ENCODE results near the gene MFSD2A.

MFSD2A gene

GRCh38 chr1:39936724-39937491 is 18.0 kb upstream of the MFSD2A start:
- Histone ChIP-seq H3K79me2 (ENCODE audit: control insufficient read depth, low read length) (no peaks in the 10 kb centered on the region), H3F3A (ENCODE audit: control insufficient read depth, insufficient read depth) (no peaks in the 10 kb centered on the region), H3K4me1 (ENCODE audit: control insufficient read depth, low read length) (no peaks in the 10 kb centered on the region), H3K27ac (ENCODE audit: low read depth, low read length) (no peak overlapping the region), H3K27me3 (ENCODE audit: control insufficient read depth, low read length) (no peaks in the 10 kb centered on the region), H3K9me2 (replicated peaks; ENCODE audit: control insufficient read depth, low read length) (no peaks in the 10 kb centered on the region), H3K4me3 (ENCODE audit: low read length) (no peak overlapping the region), H3K4me2 (ENCODE audit: low read length) (no peak overlapping the region), H3K9me3 (ENCODE audit: control insufficient read depth, insufficient read depth, low read length) (no peaks in the 10 kb centered on the region), H4K20me1 (ENCODE audit: control insufficient read depth, insufficient read depth, low read depth, low read length) (no peaks in the 10 kb centered on the region), H3K36me3 (ENCODE audit: control insufficient read depth, low read length) (no peaks in the 10 kb centered on the region)
- no peak for TF ChIP-seq CTCF (IDR thresholded peaks at IDR 0.05; ENCODE audit: low read depth, low read length, poor library complexity, severe bottlenecking)
- TF ChIP-seq EZH2phosphoT487 (IDR thresholded peaks at IDR 0.05; ENCODE audit: borderline replicate concordance, low read length): no peak

GRCh38 chr1:39938856-39939255 is 16.1 kb upstream of the MFSD2A start:
- no peak for TF ChIP-seq EZH2phosphoT487 (IDR thresholded peaks at IDR 0.05; ENCODE audit: borderline replicate concordance, low read length)
- TF ChIP-seq CTCF (IDR thresholded peaks at IDR 0.05; ENCODE audit: low read depth, low read length, poor library complexity, severe bottlenecking): no peak
- H3K4me2 ChIP-seq (ENCODE audit: low read length): no peak overlapping the region
- H3K9me2 ChIP-seq (replicated peaks; ENCODE audit: control insufficient read depth, low read length): no peaks in the 10 kb centered on the region
- no peak overlapping the region for H3K4me3 ChIP-seq (ENCODE audit: low read length)
- no peaks in the 10 kb centered on the region for H3K36me3 ChIP-seq (ENCODE audit: control insufficient read depth, low read length)
- H4K20me1 ChIP-seq (ENCODE audit: control insufficient read depth, insufficient read depth, low read depth, low read length): no peaks in the 10 kb centered on the region
- H3K4me1 ChIP-seq (ENCODE audit: control insufficient read depth, low read length): no peaks in the 10 kb centered on the region
- H3K79me2 ChIP-seq (ENCODE audit: control insufficient read depth, low read length): no peaks in the 10 kb centered on the region
- no peaks in the 10 kb centered on the region for H3K27me3 ChIP-seq (ENCODE audit: control insufficient read depth, low read length)
- no peaks in the 10 kb centered on the region for H3K9me3 ChIP-seq (ENCODE audit: control insufficient read depth, insufficient read depth, low read length)
- no peak overlapping the region for H3K27ac ChIP-seq (ENCODE audit: low read depth, low read length)
- H3F3A ChIP-seq (ENCODE audit: control insufficient read depth, insufficient read depth): no peaks in the 10 kb centered on the region

- Histone ChIP-seq H3K36me3 (ENCODE audit: control insufficient read depth, low read length) (no peaks in the 10 kb centered on the region), H3K9me3 (ENCODE audit: control insufficient read depth, insufficient read depth, low read length) (no peaks in the 10 kb centered on the region), H3K27ac (ENCODE audit: low read depth, low read length) (no peak overlapping the region), H3K4me3 (ENCODE audit: low read length) (no peak overlapping the region), H3K4me2 (ENCODE audit: low read length) (no peak overlapping the region), H3K9me2 (replicated peaks; ENCODE audit: control insufficient read depth, low read length) (no peaks in the 10 kb centered on the region), H3K27me3 (ENCODE audit: control insufficient read depth, low read length) (peaks cover 3% of the 10 kb centered on the region; the same call in 1 of the 2 replicates), H3F3A (ENCODE audit: control insufficient read depth, insufficient read depth) (no peaks in the 10 kb centered on the region), H3K79me2 (ENCODE audit: control insufficient read depth, low read length) (no peaks in the 10 kb centered on the region), H3K4me1 (ENCODE audit: control insufficient read depth, low read length) (no peaks in the 10 kb centered on the region), H4K20me1 (ENCODE audit: control insufficient read depth, insufficient read depth, low read depth, low read length) (no peaks in the 10 kb centered on the region)
- TF ChIP-seq CTCF (IDR thresholded peaks at IDR 0.05; ENCODE audit: low read depth, low read length, poor library complexity, severe bottlenecking): no peak
- TF ChIP-seq EZH2phosphoT487 (IDR thresholded peaks at IDR 0.05; ENCODE audit: borderline replicate concordance, low read length): no peak
These were observed 14.7 kb upstream of the MFSD2A start for GRCh38 chr1:39940253-39940652.
